ENCODE results near the gene ZNF169.
"Not testable (repeated sequence)": the region's sequence is repeated elsewhere in the genome, so short reads cannot be mapped to it uniquely, and the experiment has no call there.

The ZNF169 gene

GRCh38 chr9:94348754-94349153 lies 89.7 kb downstream of the ZNF169 start:
- DNase-seq (ENCODE audit: low read depth), result not testable (repeated sequence)
